ENCODE results near the gene MMP28. TPM values are rescaled to one million over a fixed set of nuclear protein-coding genes. Genes with fewer than 3 reads are reported as not detected.

The MMP28 gene
- total and polyA plus RNA-seq, 2 donors from 2014 or later = 4.5 to 10.3 TPM

- no peak overlapping the region for H3K27ac ChIP-seq (ENCODE audit: low read depth in 2 of 2, low read length in 2 of 2)
- H3K4me3 ChIP-seq (ENCODE audit: low read length in 3 of 3) = no peak overlapping the region
- no peaks in the 10 kb centered on the region for H3K9me3 ChIP-seq (ENCODE audit: control insufficient read depth in 2 of 3, insufficient read depth in 1 of 3, low read length in 3 of 3)
- no peaks in the 10 kb centered on the region for H3K27me3 ChIP-seq (ENCODE audit: control insufficient read depth, insufficient read depth, low read length)
- FAIRE-seq (no peak), DNase-seq (no peak)
- peaks cover 6 to 14% (median 7%) of the 10 kb centered on the region in 3 donors for H3K36me3 ChIP-seq (ENCODE audit: control insufficient read depth in 2 of 3, insufficient read depth in 3 of 3, low read length in 3 of 3)
- no peak for TF ChIP-seq CTCF (IDR thresholded peaks at IDR 0.05; ENCODE audit: borderline replicate concordance, extremely low read depth, insufficient read depth)
- no peak overlapping the region for H3K9ac ChIP-seq (ENCODE audit: low read length in 3 of 3)
- intact Hi-C loops (cut with DNase I) = no loop called here
- H3K4me1 ChIP-seq (ENCODE audit: control insufficient read depth in 2 of 3, insufficient read depth in 2 of 3, low read depth in 1 of 3, low read length in 3 of 3) = peaks cover 4 to 16% (median 13%) of the 10 kb centered on the region in 3 donors
Measured at GRCh38 chr17:35729405-35729833, 66.0 kb downstream of the MMP28 start.

GRCh38 chr17:35728551-35728950 lies 66.9 kb downstream of the MMP28 start:
- Histone ChIP-seq H3K9ac (ENCODE audit: low read length in 3 of 3) (no peak overlapping the region), H3K9me3 (ENCODE audit: control insufficient read depth in 2 of 3, insufficient read depth in 1 of 3, low read length in 3 of 3) (no peaks in the 10 kb centered on the region), H3K36me3 (ENCODE audit: control insufficient read depth in 2 of 3, insufficient read depth in 3 of 3, low read length in 3 of 3) (peaks cover 6 to 23% (median 14%) of the 10 kb centered on the region in 3 donors), H3K4me3 (ENCODE audit: low read length in 3 of 3) (no peak overlapping the region), H3K4me1 (ENCODE audit: control insufficient read depth in 2 of 3, insufficient read depth in 2 of 3, low read depth in 1 of 3, low read length in 3 of 3) (peaks cover 4 to 16% (median 13%) of the 10 kb centered on the region in 3 donors), H3K27me3 (ENCODE audit: control insufficient read depth, insufficient read depth, low read length) (no peaks in the 10 kb centered on the region), H3K27ac (ENCODE audit: low read depth in 2 of 2, low read length in 2 of 2) (no peak overlapping the region)
- no peak for DNase-seq
- FAIRE-seq = no peak
- intact Hi-C loops (cut with DNase I) = no loop called here
- TF ChIP-seq CTCF (IDR thresholded peaks at IDR 0.05; ENCODE audit: borderline replicate concordance, extremely low read depth, insufficient read depth) = no peak

GRCh38 chr17:35727635-35728034 lies 67.8 kb downstream of the MMP28 start:
- FAIRE-seq = no peak
- no peak for DNase-seq
- no peak for TF ChIP-seq CTCF (IDR thresholded peaks at IDR 0.05; ENCODE audit: borderline replicate concordance, extremely low read depth, insufficient read depth)
- Histone ChIP-seq H3K4me3 (ENCODE audit: low read length in 3 of 3) (no peak overlapping the region), H3K9me3 (ENCODE audit: control insufficient read depth in 2 of 3, insufficient read depth in 1 of 3, low read length in 3 of 3) (no peaks in the 10 kb centered on the region), H3K4me1 (ENCODE audit: control insufficient read depth in 2 of 3, insufficient read depth in 2 of 3, low read depth in 1 of 3, low read length in 3 of 3) (peaks cover 4 to 16% (median 13%) of the 10 kb centered on the region in 3 donors), H3K36me3 (ENCODE audit: control insufficient read depth in 2 of 3, insufficient read depth in 3 of 3, low read length in 3 of 3) (peaks cover 6 to 23% (median 19%) of the 10 kb centered on the region in 3 donors), H3K27ac (ENCODE audit: low read depth in 2 of 2, low read length in 2 of 2) (no peak overlapping the region), H3K9ac (ENCODE audit: low read length in 3 of 3) (no peak overlapping the region), H3K27me3 (ENCODE audit: control insufficient read depth, insufficient read depth, low read length) (no peaks in the 10 kb centered on the region)
- intact Hi-C loops (cut with DNase I) = no loop called here

GRCh38 chr17:35726953-35727460 lies 68.4 kb downstream of the MMP28 start:
- Histone ChIP-seq H3K4me3 (ENCODE audit: low read length in 3 of 3) (no peak overlapping the region), H3K27ac (ENCODE audit: low read depth in 2 of 2, low read length in 2 of 2) (no peak overlapping the region), H3K4me1 (ENCODE audit: control insufficient read depth in 2 of 3, insufficient read depth in 2 of 3, low read depth in 1 of 3, low read length in 3 of 3) (peaks cover 4 to 13% (median 12%) of the 10 kb centered on the region in 3 donors), H3K36me3 (ENCODE audit: control insufficient read depth in 2 of 3, insufficient read depth in 3 of 3, low read length in 3 of 3) (peaks cover 6 to 23% (median 19%) of the 10 kb centered on the region in 3 donors), H3K27me3 (ENCODE audit: control insufficient read depth, insufficient read depth, low read length) (no peaks in the 10 kb centered on the region), H3K9ac (ENCODE audit: low read length in 3 of 3) (no peak overlapping the region), H3K9me3 (ENCODE audit: control insufficient read depth in 2 of 3, insufficient read depth in 1 of 3, low read length in 3 of 3) (no peaks in the 10 kb centered on the region)
- intact Hi-C loops (cut with DNase I) = no loop called here
- DNase-seq (no peak), FAIRE-seq (no peak)
- no peak for TF ChIP-seq CTCF (IDR thresholded peaks at IDR 0.05; ENCODE audit: borderline replicate concordance, extremely low read depth, insufficient read depth)

Measured in kidney (tissue), 14 donors.